Right atrium auricular region (tissue), 2 donors: Measurements from ENCODE around the gene CUX1. TPM values are rescaled to one million over a fixed set of nuclear protein-coding genes. Genes with fewer than 3 reads are reported as not detected.

Source experiments
- DNase-seq: peaks from one replicate; pipeline ENCODE4 v3.0.0-alpha.2; 2019; ENCODE audit warnings: low spot score
- H3K27ac ChIP-seq, 2 donors: fragments of 200-600 bp; sonication (generic); 1 replicate in 1 of 2; 2 replicates in 1 of 2; pipeline ENCODE4 v1.5.1; 2016 to 2019
- H3K27me3 ChIP-seq, 2 donors: fragments of 200-600 bp; sonication (generic); one replicate each; pipeline versions ENCODE4 v1.5.1 to v1.6.0; 2017 to 2019
- H3K36me3 ChIP-seq: fragments of 200-600 bp; sonication (generic); one replicate; pipeline ENCODE4 v1.5.1; 2016
- H3K4me1 ChIP-seq, 2 donors: fragments of 200-600 bp; sonication (generic); one replicate each; pipeline versions ENCODE4 v1.5.1 to v1.6.0; 2017 to 2019
- H3K4me3 ChIP-seq, 2 donors: fragments of 200-600 bp; sonication (generic); 1 replicate in 1 of 2; 2 replicates in 1 of 2; pipeline ENCODE4 v1.5.1; 2017 to 2019; ENCODE audit warnings: mild to moderate bottlenecking in 1 of 2, moderate library complexity in 1 of 2
- H3K9me3 ChIP-seq, 2 donors: fragments of 200-600 bp; sonication (generic); one replicate each; pipeline ENCODE4 v1.5.1; 2019
- CTCF ChIP-seq, 2 donors: fragments of 200-600 bp; sonication (generic); IDR thresholded peaks; one replicate each; pipeline ENCODE4 v1.5.1; 2019; ENCODE audit warnings: antibody characterized with exemption in 2 of 2
- total RNA-seq, 2 donors: library from RNA; depleted of rRNA; stranded (reverse); fragments of >200 nt; gene quantifications; one replicate each; pipeline ENCODE4 v1.1.0, GENCODE V29; 2016

The CUX1 gene
- total RNA-seq, 2 donors from 2014 or later, result 71.1 to 94.4 TPM

- no peak overlapping the region for H3K4me3 ChIP-seq
These were observed 352.4 kb downstream of the CUX1 start for GRCh38 chr7:102169651-102170392.

GRCh38 chr7:102170393-102170970 lies 353.1 kb downstream of the CUX1 start:
- Histone ChIP-seq H3K36me3 (peaks cover 15% of the 10 kb centered on the region), H3K4me3 (no peak overlapping the region)
- TF ChIP-seq CTCF (IDR thresholded peaks at IDR 0.05), result no peak

More at GRCh38 chr7:102169651-102170392, 352.4 kb downstream of the CUX1 start:
- Histone ChIP-seq H3K9me3 (no peaks in the 10 kb centered on the region), H3K36me3 (peaks cover 15% of the 10 kb centered on the region), H3K27ac (peak overlapping the region; percentile 34 to 46), H3K4me1 (peaks cover 0 to 7% of the 10 kb centered on the region in 2 donors), H3K27me3 (no peaks in the 10 kb centered on the region)
- TF ChIP-seq CTCF (IDR thresholded peaks at IDR 0.05), result no peak
- no peak for DNase-seq

GRCh38 chr7:102173669-102174068 lies 356.2 kb downstream of the CUX1 start:
- Histone ChIP-seq H3K36me3 (peaks cover 20% of the 10 kb centered on the region), H3K27ac (no peak overlapping the region)
- no peak for TF ChIP-seq CTCF (IDR thresholded peaks at IDR 0.05)

More at GRCh38 chr7:102170393-102170970, 353.1 kb downstream of the CUX1 start:
- Histone ChIP-seq H3K27ac (peak overlapping the region; percentile 9 to 46), H3K4me1 (peaks cover 0 to 7% of the 10 kb centered on the region in 2 donors), H3K27me3 (no peaks in the 10 kb centered on the region), H3K9me3 (no peaks in the 10 kb centered on the region)
- DNase-seq, result no peak

GRCh38 chr7:102175423-102176170 lies 358.2 kb downstream of the CUX1 start:
- H3K4me3 ChIP-seq, result no peak overlapping the region

More at GRCh38 chr7:102173669-102174068, 356.2 kb downstream of the CUX1 start:
- Histone ChIP-seq H3K9me3 (no peaks in the 10 kb centered on the region), H3K27me3 (no peaks in the 10 kb centered on the region), H3K4me1 (peaks cover 0 to 7% of the 10 kb centered on the region in 2 donors), H3K4me3 (no peak overlapping the region)
- DNase-seq, result no peak

GRCh38 chr7:102178410-102178809 lies 361.0 kb downstream of the CUX1 start:
- DNase-seq, result no peak
- Histone ChIP-seq H3K4me1 (no peaks in the 10 kb centered on the region), H3K9me3 (no peaks in the 10 kb centered on the region), H3K27me3 (no peaks in the 10 kb centered on the region), H3K4me3 (no peak overlapping the region), H3K36me3 (peaks cover 33% of the 10 kb centered on the region), H3K27ac (no peak overlapping the region)
- TF ChIP-seq CTCF (IDR thresholded peaks at IDR 0.05), result no peak

More at GRCh38 chr7:102175423-102176170, 358.2 kb downstream of the CUX1 start:
- no peak for DNase-seq
- H3K27ac ChIP-seq, result no peak overlapping the region
- H3K9me3 ChIP-seq, result no peaks in the 10 kb centered on the region
- no peak for TF ChIP-seq CTCF (IDR thresholded peaks at IDR 0.05)
- no peaks in the 10 kb centered on the region for H3K27me3 ChIP-seq
- H3K36me3 ChIP-seq, result peaks cover 36% of the 10 kb centered on the region
- H3K4me1 ChIP-seq, result no peaks in the 10 kb centered on the region
